GM12864 (cell line): Measurements from ENCODE around the gene ABLIM2.

Experiments used
- DNase-seq: peaks from one replicate; pipeline ENCODE4 v3.0.0-alpha.2; 2011; ENCODE audit warnings: low read depth
- H3K4me3 ChIP-seq: 2 replicates; pipeline ENCODE4 v1.5.1; 2011; ENCODE audit warnings: mild to moderate bottlenecking, low read depth, low read length, control low read depth
- TF ChIP-seq, protein P1 (sequence below): IDR thresholded peaks from 2 replicates; pipeline ENCODE4 v1.5.1; 2011; ENCODE audit warnings: low read depth, mild to moderate bottlenecking, moderate library complexity, low read length, control low read depth, inconsistent platforms; ENCODE audit errors: missing control alignments

Gene ABLIM2

DNA sequence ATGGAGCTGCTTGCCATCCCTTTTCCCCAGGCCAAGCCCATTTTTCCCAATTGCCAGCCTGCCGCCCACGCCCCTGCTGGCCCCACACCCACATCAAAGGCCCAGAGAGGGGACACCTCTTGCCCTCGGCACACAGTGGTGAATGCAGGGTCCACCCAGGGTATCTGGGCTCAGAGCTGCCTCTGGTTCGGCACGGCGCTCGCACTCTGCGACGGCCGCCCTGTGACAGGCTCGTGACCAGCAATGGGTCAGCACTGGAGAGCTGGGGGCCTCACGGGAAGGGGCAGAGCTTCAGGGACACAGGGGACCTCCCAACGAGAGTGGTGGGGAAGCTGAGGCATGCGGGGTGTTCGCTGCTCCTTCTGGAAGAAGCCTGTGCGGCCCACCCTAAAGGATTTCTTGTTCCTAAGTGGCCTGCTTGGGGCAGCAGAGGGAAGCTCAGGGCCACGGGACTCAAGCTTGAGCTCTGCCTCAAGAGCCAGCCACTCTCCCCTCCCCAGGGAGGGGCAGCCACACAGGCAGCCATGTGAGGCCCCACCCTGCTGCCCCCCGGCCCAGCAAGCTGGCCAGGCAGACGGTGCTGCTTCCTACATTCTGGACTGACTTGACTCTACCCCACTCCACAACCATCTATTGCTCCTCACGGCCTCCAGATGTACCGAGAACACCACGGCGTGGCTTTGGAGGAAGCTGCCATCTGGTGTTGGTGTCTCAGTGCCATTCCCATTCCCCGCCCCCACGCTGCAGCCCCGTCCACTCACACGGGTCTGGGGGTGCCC is 73.7 kb downstream of the ABLIM2 start:
- H3K4me3 ChIP-seq = no peak overlapping the region
- no peak for DNase-seq
- TF ChIP-seq, protein P1, sequence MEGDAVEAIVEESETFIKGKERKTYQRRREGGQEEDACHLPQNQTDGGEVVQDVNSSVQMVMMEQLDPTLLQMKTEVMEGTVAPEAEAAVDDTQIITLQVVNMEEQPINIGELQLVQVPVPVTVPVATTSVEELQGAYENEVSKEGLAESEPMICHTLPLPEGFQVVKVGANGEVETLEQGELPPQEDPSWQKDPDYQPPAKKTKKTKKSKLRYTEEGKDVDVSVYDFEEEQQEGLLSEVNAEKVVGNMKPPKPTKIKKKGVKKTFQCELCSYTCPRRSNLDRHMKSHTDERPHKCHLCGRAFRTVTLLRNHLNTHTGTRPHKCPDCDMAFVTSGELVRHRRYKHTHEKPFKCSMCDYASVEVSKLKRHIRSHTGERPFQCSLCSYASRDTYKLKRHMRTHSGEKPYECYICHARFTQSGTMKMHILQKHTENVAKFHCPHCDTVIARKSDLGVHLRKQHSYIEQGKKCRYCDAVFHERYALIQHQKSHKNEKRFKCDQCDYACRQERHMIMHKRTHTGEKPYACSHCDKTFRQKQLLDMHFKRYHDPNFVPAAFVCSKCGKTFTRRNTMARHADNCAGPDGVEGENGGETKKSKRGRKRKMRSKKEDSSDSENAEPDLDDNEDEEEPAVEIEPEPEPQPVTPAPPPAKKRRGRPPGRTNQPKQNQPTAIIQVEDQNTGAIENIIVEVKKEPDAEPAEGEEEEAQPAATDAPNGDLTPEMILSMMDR = no peak

DNA sequence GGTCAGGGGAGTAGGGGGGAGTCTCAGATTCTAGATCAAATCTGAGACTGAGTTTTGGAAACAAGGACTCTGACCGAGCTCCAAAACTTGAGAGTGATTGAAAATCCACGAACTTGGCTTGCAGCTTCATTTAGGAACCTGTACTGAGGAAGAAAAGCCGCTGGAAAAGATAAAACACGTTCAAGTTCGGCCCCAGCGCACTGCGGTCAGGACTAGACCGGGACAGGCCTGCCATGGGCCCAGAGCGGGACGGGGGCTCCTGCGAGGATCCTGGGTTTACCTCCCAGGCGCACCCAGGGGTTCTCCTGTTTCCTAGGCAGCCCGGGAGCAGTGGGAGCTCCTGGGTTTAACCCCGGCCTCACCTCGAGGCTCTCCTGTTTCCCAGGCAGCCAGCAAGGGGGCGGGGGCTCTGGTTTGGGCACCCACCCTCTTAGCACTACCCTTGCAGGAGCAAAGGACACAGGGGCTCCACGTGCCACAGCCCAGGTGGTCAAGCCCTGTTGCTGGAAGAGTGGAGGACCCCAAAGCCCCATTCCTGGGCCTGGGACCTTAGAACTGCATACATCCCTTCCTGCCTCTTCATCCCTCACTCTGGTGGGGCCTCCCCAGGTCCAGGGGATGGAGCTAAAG is 74.5 kb downstream of the ABLIM2 start:
- no peak overlapping the region for H3K4me3 ChIP-seq
- no peak for DNase-seq
- TF ChIP-seq, protein P1 = no peak

DNA sequence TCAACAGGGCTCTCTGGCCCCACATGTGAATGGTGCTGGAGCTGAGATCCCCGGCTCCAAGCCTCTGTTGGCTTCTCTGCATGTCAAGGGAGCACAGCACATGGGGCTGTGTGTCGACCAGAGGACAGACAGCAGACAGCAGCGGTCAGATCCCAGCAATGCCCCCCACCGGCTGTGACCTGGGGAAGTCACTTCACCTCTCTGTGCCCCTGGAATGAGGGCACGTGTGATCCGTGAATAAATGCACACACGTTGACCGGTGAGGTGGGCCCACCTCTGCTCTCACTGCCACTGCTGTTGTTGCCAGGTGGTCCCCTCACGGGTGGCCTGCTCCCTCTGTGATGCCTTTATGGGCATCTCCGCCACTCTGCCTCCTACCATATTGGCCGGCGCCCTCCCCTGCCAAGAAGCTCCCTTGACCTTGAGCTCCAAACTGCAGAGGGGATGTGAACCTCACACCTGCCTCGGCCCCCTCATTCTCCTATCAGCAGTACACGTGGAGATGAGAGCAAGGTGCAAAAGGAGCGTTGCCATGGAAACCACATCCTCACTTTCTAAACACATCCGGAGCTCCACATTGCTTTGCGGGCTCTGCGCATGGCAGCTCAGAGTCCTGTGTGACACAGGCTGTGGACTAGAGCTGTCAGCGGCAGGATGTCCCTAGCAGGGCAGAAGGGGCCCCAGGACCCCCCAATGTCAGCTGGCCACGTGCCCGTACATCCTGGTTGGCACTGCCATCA is 75.4 kb downstream of the ABLIM2 start:
- no peak overlapping the region for H3K4me3 ChIP-seq
- TF ChIP-seq, protein P1 = no peak
- no peak for DNase-seq

DNA sequence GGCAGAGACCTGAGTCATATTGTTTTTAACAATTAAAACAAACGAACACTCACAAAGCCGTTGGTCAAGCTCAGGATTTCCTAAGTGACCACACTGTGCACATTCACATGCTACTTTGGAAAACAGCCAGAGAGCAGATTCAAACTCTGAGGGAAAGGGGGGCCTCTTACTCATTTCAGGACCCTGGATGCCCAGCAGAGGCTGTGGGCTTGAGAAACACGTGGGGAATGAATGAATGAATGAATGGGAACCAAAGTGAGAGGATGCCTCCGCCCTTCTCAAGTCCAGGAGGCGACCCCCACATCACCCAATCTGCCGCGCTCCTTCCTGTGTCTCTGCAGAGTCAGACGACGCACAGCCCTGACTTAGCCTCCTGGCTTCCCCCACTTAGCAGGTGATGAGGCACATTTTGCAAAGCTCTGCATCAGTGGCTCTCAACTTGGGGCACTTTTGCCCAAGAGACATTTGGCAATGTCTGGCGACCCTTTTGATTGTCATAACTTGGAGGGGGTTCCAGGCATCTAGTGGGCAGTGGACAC is 76.0 kb downstream of the ABLIM2 start:
- DNase-seq = no peak
- H3K4me3 ChIP-seq = no peak overlapping the region
- TF ChIP-seq, protein P1 = no peak

DNA sequence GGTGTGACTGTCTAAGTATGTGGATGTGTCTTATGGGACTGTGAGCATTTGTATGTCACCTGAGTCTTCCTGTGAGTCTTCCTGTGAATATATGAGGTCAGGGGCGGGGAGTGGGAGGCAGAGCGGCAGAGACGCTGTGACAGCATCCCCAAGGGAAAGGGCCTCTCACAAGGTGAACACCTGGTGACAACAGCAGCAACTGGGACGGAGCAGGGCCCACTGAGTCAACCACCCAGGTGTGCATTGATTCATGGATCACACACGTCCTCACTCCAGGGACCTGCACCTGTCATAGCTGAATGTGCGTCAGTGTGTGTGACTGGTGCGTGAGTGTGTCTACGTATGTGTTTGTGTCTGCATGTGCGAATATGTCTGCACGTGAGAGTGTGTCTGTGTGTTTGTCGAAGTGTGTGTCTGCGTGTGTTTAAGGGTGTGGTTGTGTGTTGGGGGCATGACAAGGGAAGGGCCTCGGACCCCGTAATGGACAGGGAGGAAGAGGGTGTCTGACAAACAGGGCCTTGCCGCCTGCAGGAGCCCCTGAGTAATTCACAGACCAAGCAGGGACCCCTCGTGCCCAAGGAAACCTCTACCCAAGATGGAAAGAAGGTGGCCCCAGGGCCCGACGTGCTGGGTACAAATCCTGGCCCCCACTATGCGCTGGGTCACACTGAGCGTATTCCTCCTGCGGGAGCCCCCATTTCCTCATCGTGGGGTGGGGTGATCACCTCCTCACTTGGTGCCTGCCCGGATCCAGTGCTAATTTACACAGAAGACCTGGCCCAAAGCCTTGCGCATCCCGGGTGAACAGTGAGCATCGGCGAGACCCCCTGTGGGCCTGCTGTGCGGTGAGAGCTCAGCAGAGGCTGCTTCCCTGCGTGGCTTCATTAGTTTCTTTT is 76.7 kb downstream of the ABLIM2 start:
- no peak for DNase-seq
- TF ChIP-seq, protein P1 = no peak
- no peak overlapping the region for H3K4me3 ChIP-seq

DNA sequence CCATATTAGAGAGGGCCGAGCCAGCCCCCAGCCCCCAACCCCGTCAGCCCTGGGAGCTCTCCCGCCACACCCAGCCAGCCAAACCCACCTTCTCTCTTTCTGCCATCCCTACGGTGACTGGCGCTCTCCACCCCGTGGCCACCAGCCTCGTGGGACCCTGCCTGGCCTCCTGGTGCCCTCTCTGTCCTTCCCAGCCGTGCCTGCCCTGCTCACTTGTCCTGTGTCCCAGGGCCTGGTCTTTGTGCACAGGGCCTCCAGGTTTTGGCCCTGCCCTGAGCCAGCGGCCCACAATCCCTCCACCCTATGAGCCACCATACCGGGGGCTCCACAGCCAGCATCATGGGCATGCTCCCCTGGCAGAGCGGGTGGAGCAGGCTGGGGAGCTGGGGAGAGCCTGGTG is 77.4 kb downstream of the ABLIM2 start:
- no peak overlapping the region for H3K4me3 ChIP-seq
- TF ChIP-seq, protein P1 = no peak
- no peak for DNase-seq
